Effector CD8-positive, alpha-beta T cell (primary cell): Measurements from ENCODE around the gene LRBA.
"Not testable (repeated sequence)": the region's sequence is repeated elsewhere in the genome, so short reads cannot be mapped to it uniquely, and the experiment has no call there.

Source experiments
- DNase-seq: peaks from one replicate; lab custom pipeline; 2025; lab: John Stamatoyannopoulos, UW

The LRBA gene

DNA sequence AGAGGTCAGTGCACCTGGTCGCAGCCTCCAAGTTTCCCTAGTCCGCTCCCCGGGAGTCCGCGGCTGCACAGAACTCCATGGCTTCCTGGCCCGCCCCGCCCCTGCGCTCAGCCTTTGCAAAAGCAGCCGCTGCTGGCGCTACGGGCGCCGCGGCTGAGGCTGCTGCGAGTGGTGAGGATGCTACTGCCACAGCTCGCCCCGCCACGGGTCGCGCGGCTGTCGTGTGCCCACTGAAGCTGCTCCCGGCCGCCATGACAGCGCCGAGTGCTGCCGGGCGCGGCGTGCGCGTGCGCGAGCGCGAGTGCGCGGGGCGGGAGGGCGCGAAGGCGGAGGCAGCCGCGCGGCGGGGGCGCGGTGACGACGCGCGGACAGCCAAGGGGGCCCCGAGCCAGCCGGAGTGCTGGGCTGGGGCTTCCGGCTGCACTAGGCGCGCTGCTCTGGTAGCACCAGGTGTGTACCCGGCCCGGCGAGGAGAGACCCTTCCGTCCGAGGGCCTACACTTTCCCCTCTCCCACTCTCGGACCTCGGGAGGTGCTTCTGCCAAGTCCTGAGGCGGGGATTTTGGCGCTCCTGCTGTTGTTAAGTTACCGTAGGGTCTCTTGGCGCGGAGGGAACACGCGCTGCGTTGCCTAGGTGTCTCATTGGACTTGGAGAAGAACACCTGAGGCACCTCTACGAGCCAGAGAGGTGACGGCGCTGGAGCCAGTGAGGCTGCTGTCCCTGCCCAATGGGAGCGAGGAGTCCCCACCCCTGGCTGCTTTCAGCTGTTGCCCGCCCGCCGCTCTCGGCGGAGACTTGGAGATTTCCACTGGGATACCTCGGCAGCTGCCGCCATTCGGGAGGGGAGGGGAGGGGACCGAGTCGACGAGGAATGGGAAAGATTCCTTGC is 619 bp upstream of the LRBA start:
- peak; percentile 69 for DNase-seq

DNA sequence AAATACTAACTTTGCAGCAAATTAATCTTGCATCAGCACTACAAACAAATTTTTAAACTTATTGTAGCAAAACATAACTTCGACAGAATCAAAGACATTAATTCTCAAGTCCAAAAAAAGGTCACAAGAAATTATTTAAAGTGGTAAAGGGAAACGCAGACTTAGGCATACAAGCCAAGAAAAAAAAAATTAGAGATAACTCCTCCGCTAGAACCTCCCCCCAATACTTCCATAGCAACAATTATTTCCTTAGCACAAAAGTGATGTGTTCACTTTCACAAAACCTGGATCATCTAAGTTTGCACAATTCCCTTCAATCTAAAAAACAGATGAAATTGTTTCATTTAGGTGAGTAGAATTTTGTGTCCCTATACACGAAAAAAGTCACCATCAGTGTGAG is 1.1 kb downstream of the LRBA start:
- no peak for DNase-seq

DNA sequence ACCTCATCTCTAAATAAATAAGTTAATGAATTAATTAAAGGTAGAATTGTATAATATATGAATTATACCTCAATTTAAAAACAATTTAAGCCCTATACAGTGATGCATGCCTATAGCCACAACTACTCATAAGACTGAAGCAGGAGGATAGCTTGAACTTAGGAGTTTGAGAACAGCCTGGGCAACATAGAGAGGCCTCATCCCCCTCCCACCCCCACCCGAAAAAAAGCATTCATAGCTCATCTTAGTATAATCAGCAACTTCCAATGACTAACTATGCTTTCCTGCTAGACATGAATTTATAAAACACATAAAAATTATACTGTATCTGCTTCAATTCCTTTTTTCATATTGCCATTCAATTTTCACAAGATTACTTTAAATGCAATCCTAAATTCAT is 1.6 kb downstream of the LRBA start:
- no peak for DNase-seq

DNA sequence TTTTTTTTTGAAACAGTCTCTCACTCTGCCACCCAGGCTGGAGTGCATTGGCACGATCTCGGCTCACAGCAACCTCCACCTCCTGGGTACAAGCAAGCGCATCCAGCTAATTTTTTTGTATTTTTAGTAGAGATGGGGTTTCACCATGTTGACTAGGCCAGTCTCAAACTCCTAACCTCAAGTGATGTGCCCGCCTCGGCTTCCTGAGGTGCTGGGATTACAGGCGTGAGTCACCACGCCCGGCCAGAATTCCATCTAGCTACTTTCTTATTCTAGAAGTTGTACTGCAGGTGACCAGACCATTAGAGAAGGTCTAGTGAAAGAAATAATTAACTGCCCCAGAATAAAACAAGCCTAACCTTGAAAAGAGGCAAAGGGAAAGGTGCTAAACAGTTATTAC is 2.3 kb downstream of the LRBA start:
- no peak for DNase-seq

DNA sequence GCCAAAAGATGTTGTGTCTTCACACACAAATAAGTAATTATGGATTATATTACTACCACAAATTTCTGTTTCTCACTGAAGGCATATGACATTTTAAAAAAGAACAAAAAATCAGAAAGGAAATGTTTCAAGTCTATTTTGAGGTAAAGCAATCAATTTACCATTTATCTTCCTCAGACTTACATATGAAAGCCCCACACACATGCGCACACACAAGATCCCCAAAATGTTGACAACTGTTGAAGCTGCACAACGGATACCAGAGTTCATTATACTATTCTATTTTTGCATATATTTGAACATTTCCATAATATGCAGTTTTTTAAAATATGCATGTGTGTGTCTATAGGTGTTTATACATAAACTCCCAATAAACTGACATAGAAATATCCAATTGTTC is 2.7 kb downstream of the LRBA start:
- no peak for DNase-seq

DNA sequence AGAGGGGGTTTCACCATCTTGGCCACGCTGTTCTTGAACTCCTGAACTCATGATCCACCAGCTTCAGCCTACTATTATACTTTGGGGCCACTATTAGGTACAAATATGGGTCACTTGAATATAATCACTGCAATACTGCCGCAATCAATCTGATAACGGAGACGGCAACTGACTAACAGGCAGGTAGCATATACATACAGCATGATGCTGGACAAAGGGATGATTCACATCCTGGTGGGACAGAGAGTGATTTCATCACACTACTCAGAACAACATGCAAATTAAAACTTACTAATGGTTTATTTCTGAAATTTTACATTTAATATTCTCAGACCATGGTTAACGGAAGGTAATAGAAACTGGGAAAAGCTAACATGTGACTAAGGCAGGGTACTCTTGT is 10.9 kb downstream of the LRBA start:
- no peak for DNase-seq

DNA sequence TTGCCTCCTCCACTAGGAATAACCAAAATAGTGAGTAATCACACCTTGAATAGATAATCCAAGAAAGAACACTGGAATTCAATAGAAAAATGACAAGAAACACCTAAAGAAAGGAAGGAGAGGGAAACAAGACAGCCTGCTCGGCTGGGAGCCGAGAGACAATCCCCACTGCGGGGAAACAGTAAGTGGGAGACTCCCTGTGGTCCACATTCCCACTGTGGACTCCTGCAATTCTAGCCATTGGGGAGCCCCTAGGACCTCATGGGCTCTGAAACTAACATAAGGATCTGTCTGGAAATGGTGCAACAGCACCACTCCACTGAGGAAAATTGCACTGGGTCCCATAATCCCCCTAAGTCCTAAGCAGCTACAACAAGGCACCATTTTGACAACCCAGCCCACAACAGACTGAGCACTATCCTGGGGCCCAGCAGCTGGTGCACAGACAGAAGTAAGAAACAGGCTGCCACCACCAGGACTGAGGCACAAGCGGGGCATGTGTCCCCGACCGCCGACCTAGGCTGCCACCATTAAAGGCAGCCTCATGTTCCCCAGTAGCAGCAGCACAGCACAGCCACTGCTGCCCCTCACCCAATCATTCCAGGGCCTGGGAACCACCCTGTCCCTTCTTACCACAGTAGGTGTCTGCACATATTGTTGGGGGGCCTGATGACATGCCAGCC is 14.2 kb downstream of the LRBA start:
- no peak for DNase-seq

DNA sequence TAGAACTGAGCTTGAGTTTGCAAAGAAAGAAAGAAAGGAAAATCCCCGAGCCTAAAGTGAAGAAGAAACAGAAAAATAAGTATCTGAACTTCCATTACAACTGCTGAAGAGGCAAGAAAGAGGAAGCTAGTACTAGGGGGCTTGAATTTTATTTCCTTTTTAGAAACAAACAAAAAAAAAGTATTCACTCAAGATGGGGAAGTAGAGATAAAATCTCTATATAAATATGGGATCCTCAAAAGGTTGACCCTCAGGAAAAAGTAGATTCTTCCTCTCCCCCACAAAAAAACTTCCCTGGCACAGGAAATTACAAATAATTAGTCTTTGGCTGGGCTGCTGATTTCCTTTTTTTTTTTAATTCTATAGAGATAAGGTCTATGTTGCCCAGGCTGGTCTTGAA is 16.0 kb downstream of the LRBA start:
- DNase-seq: no peak

DNA sequence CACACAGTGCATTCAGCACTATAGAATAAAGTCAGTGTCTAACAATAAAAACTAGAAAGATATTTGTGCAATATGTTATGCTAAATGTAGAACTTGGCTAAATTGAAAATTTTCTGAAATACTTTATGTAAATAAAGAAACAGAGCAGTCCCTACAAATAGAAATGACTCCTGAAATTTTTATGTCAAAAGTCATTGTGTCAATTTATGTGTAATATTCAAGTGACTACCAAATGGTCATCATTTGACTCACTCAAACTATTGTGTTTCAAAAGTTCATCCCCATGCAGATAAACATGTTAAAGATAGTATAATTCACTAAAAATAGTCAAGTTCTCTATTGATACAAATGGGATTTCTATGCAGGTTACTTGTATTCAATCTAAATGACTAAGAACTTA is 17.9 kb downstream of the LRBA start:
- DNase-seq: no peak

DNA sequence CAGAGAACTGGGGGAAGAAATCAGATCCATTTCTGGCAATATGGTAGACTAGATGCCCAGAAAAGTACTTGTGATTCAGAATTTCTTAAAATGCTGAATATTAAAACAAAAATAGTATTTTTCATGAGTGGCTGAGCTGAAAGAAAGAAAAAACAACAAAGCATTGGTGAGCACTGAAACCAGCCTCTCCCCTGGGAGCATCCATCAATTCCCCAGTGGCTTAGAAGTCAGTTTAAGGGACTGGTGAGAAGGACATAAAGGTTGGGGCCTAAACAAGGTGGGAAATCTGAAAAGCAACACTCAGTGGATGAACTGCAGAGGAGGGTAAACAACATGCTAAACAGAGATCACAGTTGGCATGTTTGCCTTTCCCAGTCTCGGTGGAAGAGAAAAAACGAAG is 20.4 kb downstream of the LRBA start:
- no peak for DNase-seq

DNA sequence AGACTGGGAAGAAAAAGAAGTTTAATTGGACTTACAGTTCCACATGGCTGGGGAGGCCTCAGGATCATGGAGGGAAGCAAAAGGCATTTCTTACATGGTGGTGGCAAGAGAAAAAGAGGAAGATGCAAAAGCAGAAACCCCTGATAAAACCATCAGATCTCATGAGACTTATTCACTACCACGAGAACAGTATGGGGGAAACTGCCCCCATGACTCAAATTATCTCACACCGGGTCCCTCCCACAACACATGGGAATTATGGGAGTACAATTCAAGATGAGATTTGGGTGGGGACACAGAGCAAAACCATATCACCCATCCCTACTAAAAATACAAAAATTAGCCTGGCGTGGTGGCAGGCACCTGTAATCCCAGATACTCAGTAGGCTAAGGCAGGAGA is 21.5 kb downstream of the LRBA start:
- not testable (repeated sequence) for DNase-seq

DNA sequence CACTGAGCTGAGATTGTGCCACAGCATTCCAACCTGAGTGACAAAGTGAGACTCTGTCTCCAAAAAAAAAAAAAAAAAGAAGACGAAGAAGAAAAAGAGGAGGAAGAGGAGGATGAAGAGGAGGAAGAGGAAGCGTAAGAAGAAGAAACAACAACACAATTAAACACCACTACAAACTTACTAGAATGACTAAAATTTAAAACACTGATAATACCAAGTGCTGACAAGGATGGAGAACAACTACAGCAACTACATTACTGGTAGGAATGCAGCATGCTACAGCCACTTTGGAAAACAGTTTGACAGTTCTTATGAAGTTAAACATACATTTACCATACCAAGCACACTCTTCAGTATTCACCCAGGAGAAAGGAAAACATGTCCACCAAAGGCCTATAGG is 24.1 kb downstream of the LRBA start:
- DNase-seq: no peak

DNA sequence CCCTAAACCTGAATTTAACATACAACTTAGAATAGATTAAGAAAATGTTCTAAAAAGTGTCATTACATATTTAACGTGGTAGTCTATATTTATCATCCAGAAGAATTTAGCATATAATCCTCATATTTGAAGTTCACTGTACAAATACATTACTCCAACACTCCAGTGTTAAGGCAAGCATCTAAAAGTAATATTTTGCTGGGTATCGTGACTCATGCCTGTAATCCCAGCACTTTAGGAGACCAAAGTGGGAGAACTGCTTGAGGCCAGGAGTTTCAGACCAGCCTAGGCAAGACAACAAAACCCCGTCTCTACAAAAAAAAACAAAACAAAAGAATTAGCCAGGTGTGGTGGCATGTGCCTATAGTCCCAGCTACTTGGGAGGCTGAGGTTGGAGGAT is 24.8 kb downstream of the LRBA start:
- DNase-seq: no peak

DNA sequence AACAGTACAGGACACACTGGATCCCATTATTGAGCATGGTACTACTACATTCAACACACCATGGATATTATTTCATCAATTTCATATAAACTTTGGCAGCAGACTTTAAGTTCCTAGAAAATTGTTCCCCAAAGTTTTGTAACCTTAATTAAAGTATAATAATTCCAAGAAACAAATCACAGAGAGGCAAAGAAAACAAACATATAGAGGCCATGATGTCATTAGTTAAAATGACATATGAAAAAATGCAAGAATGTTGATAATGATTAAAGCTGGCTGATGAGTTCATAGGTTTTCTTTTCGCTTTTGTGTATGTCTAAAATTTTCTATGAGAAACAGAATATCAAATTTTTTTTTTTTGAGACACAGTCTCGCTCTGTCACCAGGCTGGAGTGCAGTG is 26.8 kb downstream of the LRBA start:
- DNase-seq: no peak

DNA sequence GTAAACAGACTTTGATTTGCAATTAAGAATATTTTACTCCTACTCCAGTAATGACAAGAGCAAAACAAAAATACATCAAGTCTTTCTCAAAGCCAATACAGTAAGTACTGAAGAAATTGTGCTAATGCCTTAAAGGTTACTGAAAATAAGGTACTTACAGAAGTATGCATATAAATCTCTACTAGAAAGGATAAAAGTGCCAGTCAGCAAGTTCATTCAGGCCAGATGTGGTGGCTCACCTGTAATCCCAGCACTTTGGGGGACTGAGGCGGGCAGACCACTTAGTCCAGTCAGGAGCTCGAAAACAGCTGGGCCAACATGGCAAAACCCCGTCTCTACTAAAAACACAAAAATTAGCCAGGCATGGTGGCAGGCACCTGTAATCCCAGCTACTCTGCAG is 27.9 kb downstream of the LRBA start:
- no peak for DNase-seq

DNA sequence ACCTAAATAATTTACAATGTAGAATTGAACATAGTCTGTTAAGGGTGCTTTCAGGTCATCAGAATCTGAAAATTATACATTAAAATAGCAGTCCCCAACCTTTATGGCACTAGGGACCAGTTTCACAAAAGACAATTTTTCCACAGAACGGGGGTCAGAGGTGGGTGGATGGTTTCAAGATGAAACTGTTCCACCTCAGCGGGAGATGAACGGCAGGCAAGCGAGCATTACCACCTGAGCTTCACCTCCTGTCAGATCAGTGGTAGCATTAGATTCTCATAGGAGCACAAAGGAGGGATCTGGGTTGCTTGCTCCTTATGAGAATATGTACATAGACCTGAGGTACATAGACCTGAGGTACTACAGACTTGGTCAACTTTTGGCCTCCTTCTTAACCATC is 29.0 kb downstream of the LRBA start:
- no peak for DNase-seq

DNA sequence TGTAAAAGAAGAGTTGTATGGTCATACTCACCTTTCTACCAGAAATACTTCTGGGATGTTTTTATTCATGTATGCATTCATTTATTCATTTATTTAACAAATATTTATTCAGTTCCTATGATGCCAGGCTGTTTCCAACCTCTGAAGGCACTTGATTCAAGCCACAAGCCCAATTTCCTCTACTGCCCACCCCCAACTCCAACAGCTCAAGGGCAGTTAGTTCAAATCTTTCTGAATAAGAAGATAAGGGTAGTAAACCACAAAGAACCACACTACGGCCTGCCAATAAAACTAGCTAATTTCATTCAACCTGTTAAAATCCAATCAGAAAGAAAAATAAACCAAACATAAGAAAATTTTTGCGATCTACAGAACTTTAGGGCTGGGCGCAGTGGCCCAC is 31.2 kb downstream of the LRBA start:
- DNase-seq: no peak

DNA sequence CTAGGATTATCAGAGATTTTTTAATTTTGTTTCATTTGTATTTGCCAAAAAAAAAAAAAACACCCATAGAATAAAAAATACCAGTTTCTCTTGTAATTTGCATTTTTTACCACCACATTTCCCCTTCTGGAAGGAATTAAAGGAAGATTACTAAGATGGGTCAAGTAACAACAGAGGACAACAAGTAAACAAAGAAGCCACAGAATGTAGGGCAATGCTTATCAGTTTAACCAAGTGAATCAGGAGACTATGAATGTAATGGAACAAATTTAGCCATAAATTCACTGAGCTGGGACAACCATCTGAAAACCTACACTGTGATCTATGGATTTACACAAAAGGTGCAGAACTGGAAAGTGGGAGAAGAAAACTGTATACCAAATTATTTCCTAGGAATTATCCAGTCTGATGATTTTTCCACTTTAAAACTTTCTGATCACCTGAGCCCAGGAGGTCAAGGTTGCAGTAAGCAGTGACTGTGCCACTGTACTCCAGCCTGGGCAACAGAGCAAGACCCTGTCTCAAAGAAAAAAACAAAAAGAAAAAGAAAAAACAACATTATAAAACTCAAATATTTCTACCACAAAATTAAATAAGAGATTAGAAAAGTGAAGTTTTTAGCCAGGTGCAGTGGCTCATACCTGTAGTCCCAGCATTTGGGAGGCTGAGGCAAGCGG is 32.4 kb downstream of the LRBA start:
- no peak for DNase-seq

DNA sequence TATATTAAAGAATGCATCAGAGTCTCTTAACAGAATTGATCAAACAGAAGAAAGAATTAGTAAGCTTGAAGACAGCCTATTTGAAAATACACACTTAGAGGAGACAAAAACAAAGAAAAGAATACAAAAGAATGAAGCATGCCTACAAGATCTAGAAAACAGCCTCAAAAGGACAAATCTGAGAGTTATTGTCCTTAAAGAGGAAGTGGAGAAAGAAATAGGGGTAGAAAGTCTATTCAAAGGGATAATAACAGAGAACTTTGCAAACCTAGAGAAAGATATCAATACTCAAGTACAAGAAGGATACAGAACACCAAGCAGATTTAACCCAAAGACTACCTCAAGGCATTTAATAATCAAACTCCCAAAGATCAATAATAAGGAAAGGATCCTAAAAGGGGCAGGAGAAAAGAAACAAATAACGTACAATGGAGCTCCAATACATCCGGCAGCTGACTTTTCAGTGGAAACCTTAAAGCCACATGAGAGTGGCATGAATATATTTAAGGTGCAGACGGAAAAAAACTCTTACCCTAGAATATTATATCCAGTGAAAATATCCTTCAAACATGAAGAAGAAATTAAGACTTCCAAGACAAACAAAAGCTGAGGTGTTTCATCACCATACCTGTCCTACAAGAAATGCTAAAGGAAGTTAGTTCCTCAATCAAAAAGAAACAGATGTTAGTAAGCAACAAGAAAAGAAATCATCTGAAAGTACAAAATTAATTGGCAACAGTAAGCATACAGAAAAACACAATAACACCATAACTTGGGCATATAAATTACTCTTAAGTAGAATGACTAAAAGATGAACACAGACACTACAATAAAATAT is 36.1 kb downstream of the LRBA start:
- no peak for DNase-seq

DNA sequence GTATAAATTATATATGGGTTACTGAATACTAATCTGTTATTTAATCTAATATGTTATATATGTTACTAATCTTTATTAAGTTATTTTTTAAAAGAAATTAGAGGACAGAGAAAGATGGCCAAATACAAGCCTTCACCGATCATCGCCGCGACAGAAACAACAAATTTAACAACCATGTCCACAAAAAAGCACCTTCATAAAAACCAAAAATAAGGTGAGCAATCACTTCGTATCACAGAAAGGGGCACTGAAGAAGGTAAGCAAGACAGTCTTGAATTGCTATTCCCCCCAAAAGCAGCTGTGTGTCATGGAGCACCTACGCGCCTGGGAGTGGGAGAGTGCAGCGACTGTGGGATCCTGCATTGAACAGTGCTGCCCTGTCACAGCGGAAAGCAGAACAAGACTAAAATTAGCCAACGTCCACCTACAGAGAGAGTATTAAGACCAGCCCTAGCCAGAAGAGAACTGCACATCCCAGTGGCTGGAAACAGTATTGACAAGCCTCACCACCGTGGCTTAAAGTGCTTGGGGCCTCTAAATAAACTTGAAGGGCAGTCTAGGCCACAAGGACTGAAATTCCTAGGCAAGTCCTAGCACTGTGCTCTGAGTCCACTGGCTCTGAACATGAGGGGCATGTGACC is 38.5 kb downstream of the LRBA start:
- DNase-seq: no peak

DNA sequence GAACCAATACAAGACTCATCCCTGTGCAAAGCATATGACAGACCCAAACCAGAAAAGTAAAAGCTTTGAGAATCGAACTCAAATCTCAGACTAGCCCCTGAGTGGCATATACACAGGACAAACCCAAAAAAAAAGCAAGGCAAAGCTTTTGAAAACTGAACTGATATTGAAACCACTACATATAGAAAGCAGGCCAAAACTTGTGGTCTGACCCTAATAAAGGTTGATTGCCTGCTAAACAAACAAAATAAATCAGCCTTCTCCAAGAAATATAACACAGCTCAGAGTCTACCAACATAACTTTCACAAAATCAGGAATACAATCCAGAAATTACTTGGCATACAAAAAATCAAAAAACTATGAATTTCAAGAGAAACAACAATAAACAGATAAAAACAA is 40.3 kb downstream of the LRBA start:
- no peak for DNase-seq

DNA sequence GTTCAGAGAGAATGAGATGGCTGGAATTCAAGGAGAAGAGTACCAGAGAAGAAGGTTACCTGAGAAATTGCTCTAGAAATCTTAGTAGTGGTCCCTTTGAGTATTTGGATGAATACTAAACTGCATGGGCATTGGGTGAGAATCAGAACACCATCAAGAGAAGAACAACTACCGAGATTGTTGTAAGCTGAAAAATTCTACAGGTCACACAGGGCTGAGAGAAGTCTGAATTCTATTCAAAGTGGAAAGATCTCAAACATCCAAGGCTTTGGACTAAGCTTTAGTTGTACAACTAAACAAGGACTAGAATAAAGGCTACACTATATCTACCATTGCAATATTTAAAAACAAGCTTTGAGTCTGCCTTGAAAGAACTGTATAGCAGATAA is 40.8 kb downstream of the LRBA start:
- DNase-seq: no peak
